ENCODE results near the gene SHROOM2. TPM values are rescaled to one million over a fixed set of nuclear protein-coding genes. Genes with fewer than 3 reads are reported as not detected.
A peak's percentile ranks its signal among the peaks of the same experiment; 100 is the strongest.
"Not testable (repeated sequence)": the region's sequence is repeated elsewhere in the genome, so short reads cannot be mapped to it uniquely, and the experiment has no call there.

The SHROOM2 gene
- total and polyA plus RNA-seq, 4 donors = 3.0 to 15.5 (median 5.0) TPM

- H3K9ac ChIP-seq (ENCODE audit: insufficient read depth in 1 of 2, low read length in 2 of 2) = no peak within 1 kb of the TSS
- no peak within 1 kb of the TSS for H3K27ac ChIP-seq (ENCODE audit: low read depth in 1 of 2, low read length in 1 of 2)
- peaks cover 10% of the 10 kb centered on the region in 3 donors for H3K27me3 ChIP-seq (ENCODE audit: control insufficient read depth in 3 of 3, insufficient read depth in 3 of 3, low read length in 2 of 3)
- WGBS, 2 donors = 21 to 28% methylated on average over 9 to 26 of the region's 26 CpGs
- ATAC-seq (ENCODE audit: insufficient read depth, low FRiP score) (no peak), DNase-seq (peak in 1 of 3 donors; percentile 24)
- no peak for TF ChIP-seq CTCF (IDR thresholded peaks at IDR 0.05; ENCODE audit: control extremely low read depth, extremely low read depth)
- H3K4me3 ChIP-seq = no peak within 1 kb of the TSS
- no peaks in the 10 kb centered on the region for H3K36me3 ChIP-seq (ENCODE audit: control insufficient read depth in 4 of 4, insufficient read depth in 4 of 4, low read length in 4 of 4)
- peaks cover 0 to 12% (median 0%) of the 10 kb centered on the region in 4 donors for H3K9me3 ChIP-seq (ENCODE audit: control insufficient read depth in 4 of 4, insufficient read depth in 3 of 4, low read length in 3 of 4)
- peaks cover 0 to 10% (median 0%) of the 10 kb centered on the region in 5 donors for H3K4me1 ChIP-seq (ENCODE audit: control insufficient read depth in 5 of 5, insufficient read depth in 5 of 5, low read length in 5 of 5)
Observed at GRCh38 chrX:9765737-9766097, 20.5 kb upstream of the SHROOM2 start, which contains the start of gene GPR143. TSS of gene GPR143 (minus strand) at chrX:9765847. CDS start at chrX:9765817, 30 bp downstream.

DNA sequence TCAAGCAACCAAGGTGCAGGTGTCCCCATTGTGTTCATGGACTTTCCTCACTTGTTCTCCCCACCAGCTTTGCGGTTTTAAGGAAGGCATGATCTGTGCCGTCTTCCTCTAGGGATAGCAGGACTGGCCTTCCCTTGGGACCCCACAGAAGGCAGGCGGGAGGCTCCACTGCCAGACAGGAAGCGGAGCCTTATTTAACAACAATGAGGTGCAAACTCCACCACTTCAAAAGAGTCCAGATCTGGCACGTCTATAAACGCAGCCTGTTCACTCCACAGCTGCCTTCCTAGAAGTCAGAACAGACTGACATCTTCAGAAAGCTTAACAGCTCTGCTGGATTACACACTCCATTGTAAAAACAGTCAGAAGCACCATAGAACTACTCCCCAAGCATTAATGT lies 18.9 kb upstream of the SHROOM2 start:
- TF ChIP-seq CTCF (IDR thresholded peaks at IDR 0.05; ENCODE audit: control extremely low read depth, extremely low read depth) = no peak
- 42 to 47% methylated on average over 6 of the region's 6 CpGs for WGBS, 2 donors

GRCh38 chrX:9768321-9768839 lies 17.8 kb upstream of the SHROOM2 start:
- not testable (repeated sequence) for H3K36me3 ChIP-seq (ENCODE audit: control insufficient read depth in 4 of 4, insufficient read depth in 4 of 4, low read length in 4 of 4); H3K27ac ChIP-seq (ENCODE audit: low read depth in 1 of 2, low read length in 1 of 2); H3K4me3 ChIP-seq; H3K4me1 ChIP-seq (ENCODE audit: control insufficient read depth in 5 of 5, insufficient read depth in 5 of 5, low read length in 5 of 5); H3K9ac ChIP-seq (ENCODE audit: insufficient read depth in 1 of 2, low read length in 2 of 2); ATAC-seq (ENCODE audit: insufficient read depth, low FRiP score)
- Histone ChIP-seq H3K27me3 (ENCODE audit: control insufficient read depth in 3 of 3, insufficient read depth in 3 of 3, low read length in 2 of 3) (peaks cover 10 to 11% (median 10%) of the 10 kb centered on the region in 3 donors), H3K9me3 (ENCODE audit: control insufficient read depth in 4 of 4, insufficient read depth in 3 of 4, low read length in 3 of 4) (peaks cover 0 to 12% (median 0%) of the 10 kb centered on the region in 4 donors)
- WGBS, 2 donors = 68 to 78% methylated on average over 4 to 5 of the region's 5 CpGs
- peak in 1 of 3 donors; percentile 14 for DNase-seq

More for the DNA sequence above, 18.9 kb upstream of the SHROOM2 start:
- H3K27ac ChIP-seq (ENCODE audit: low read depth in 1 of 2, low read length in 1 of 2) = no peak overlapping the region
- H3K4me1 ChIP-seq (ENCODE audit: control insufficient read depth in 5 of 5, insufficient read depth in 5 of 5, low read length in 5 of 5) = peaks cover 0 to 10% (median 0%) of the 10 kb centered on the region in 5 donors
- no peak overlapping the region for H3K9ac ChIP-seq (ENCODE audit: insufficient read depth in 1 of 2, low read length in 2 of 2)
- DNase-seq = peak; percentile 63 to 82 (median 67)
- peaks cover 9 to 10% (median 10%) of the 10 kb centered on the region in 3 donors for H3K27me3 ChIP-seq (ENCODE audit: control insufficient read depth in 3 of 3, insufficient read depth in 3 of 3, low read length in 2 of 3)
- H3K4me3 ChIP-seq = no peak overlapping the region
- ATAC-seq (ENCODE audit: insufficient read depth, low FRiP score) = no peak
- H3K36me3 ChIP-seq (ENCODE audit: control insufficient read depth in 4 of 4, insufficient read depth in 4 of 4, low read length in 4 of 4) = no peaks in the 10 kb centered on the region
- peaks cover 0 to 12% (median 0%) of the 10 kb centered on the region in 4 donors for H3K9me3 ChIP-seq (ENCODE audit: control insufficient read depth in 4 of 4, insufficient read depth in 3 of 4, low read length in 3 of 4)

DNA sequence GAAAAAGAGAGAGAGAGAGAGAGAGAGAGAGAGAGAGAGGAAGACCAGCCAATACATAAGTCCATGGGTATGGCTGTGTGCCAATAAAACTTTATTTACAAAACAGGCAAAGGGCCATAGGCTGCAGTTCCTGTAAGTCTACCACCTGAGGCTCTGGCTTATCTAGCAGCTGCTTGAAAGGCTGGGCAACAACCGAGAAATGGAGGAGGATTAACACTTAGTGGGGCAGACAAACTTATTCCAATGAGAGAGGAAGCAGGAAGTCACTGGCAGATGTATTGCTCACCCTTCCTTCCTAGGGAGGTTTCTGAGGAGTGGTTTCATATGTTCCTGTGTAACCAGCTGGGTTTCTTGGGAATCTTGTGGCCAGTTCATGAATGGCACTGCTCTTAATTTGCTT lies 15.9 kb upstream of the SHROOM2 start:
- no peak overlapping the region for H3K4me3 ChIP-seq
- H3K27ac ChIP-seq (ENCODE audit: low read depth in 1 of 2, low read length in 1 of 2) = peak overlapping the region in 1 of 2 donors; percentile 3
- no peak overlapping the region for H3K9ac ChIP-seq (ENCODE audit: insufficient read depth in 1 of 2, low read length in 2 of 2)
- H3K4me1 ChIP-seq (ENCODE audit: control insufficient read depth in 5 of 5, insufficient read depth in 5 of 5, low read length in 5 of 5) = peaks cover 0 to 6% (median 0%) of the 10 kb centered on the region in 5 donors
- H3K9me3 ChIP-seq (ENCODE audit: control insufficient read depth in 4 of 4, insufficient read depth in 3 of 4, low read length in 3 of 4) = peaks cover 0 to 9% (median 0%) of the 10 kb centered on the region in 4 donors
- TF ChIP-seq CTCF (IDR thresholded peaks at IDR 0.05; ENCODE audit: control extremely low read depth, extremely low read depth) = no peak
- peaks cover 8 to 12% (median 11%) of the 10 kb centered on the region in 3 donors for H3K27me3 ChIP-seq (ENCODE audit: control insufficient read depth in 3 of 3, insufficient read depth in 3 of 3, low read length in 2 of 3)
- no peak for DNase-seq
- H3K36me3 ChIP-seq (ENCODE audit: control insufficient read depth in 4 of 4, insufficient read depth in 4 of 4, low read length in 4 of 4) = no peaks in the 10 kb centered on the region
- 47 to 73% methylated on average over 1 of the region's 1 CpG for WGBS, 2 donors
- ATAC-seq (ENCODE audit: insufficient read depth, low FRiP score) = no peak
